HG02571 (cell line): ENCODE measurements around the gene ACLY.
"Not testable (repeated sequence)": the region's sequence is repeated elsewhere in the genome, so short reads cannot be mapped to it uniquely, and the experiment has no call there.

Experiments used
- ATAC-seq: cut with Tn5 transposase; IDR thresholded peaks from one replicate; pipeline ENCODE4 v1.9.1; 2021; ENCODE audit warnings: mild to moderate bottlenecking, moderate library complexity; ENCODE audit not compliant: unreplicated experiment

The ACLY gene

DNA sequence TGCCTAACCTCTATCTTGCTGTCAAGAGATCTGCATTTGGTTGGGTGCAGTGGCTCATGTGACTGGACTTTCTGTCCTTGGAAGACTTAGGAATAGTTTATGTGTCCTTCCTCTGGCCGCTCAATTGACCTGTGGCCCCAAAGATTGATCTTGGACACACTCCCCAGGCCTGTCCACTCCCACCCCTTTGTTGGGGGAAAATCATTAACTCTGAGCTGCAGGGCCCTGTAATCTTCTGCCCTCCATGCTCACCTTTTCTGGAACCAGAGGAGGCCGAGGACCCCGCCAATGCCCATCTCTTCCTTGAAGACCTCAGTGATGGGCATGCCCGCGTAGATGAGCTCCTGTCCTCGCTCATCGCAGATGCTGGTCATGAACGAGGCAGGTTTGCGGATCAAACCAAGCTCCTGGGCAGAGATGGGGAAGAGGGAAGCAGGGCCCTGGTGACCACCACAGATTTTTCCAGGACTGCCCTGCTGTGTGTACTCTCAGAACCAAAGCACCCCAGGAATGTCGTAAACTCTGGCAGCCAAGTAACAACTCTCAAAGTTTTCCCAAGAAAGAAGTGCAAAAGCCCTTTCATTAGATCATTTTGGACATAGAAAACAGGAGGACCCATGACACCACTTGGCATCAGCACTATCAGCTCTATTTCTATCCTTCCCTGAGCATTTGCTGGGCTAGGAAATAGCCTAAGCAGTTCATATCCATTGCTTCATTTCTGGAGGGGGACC lies 45.0 kb downstream of the ACLY start:
- no peak for ATAC-seq

- no peak for ATAC-seq
Observed at GRCh38 chr17:41871789-41872188, 47.0 kb downstream of the ACLY start.

DNA sequence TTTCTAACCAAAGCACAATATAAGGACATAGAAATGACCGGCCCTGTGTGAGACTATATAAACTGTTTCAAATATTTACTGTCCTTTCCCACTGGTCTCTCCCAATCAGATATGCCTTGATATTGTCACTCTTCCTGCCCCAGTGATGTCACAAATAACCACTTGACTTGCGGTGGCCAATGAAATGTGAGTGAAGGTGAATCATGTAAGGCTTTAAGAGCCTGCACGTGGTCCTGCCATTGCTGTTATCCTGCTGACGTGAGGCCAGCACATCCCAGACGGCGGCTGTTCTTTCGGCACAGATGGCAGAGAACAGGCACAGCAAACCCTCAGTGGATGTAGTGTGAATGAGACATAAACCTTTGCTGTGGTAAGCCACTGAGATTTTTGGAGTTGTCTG lies 48.1 kb downstream of the ACLY start:
- no peak for ATAC-seq

DNA sequence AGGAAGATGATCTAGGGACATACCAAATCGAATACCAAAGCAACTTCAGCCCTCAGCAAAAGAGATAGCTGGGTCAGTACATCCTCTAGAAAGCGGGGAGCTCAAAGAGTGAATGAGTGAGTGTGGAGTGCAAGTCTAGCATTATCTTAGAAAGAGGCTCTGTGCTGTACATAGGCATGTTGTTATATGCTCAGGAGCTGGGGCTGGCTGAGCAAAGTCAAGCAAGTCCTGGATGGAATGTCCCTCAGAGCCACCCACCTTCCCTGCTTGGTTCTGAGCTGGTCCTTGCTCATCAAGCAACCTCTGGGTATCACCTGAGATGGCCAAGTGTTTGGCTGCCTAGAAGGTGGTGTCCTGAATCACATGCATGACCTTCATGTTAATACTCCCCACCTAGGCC lies 48.7 kb downstream of the ACLY start:
- ATAC-seq = no peak

DNA sequence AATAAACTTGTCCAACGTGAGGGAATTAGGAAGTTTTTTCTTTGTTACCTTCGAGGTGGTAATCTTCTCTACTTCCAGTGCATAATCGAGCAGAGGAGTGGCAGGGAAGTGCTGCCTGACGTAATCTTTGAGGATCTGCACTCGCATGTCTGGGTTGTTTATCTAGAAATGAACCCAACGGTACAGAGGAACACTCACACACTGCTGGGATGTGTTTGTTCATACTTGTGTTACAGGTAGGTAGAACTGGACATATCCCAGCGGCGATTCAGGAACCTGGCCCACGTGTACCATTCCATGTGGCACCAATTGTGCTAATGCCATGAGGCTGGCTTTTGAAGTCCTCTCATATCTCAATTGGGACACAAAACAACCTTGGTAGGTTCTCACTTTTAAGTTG lies 49.3 kb downstream of the ACLY start:
- ATAC-seq = no peak

- ATAC-seq = no peak
Observed at GRCh38 chr17:41868568-41868967, 50.2 kb downstream of the ACLY start.

DNA sequence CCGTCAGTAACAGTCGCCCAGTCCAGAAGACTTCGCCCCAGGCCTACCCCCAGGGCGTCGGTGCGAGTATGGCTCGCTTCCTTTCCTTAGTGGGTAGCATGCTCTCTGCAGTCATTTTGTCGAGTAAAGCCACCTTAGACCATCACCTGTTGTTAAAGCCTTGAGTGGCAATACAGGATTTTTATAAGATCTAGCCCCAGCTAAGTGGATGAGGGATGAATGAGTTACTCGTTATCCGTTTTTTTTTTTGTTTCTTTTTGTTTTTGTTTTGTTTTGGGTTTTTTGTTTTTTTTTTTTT lies 53.2 kb downstream of the ACLY start:
- ATAC-seq = no peak

DNA sequence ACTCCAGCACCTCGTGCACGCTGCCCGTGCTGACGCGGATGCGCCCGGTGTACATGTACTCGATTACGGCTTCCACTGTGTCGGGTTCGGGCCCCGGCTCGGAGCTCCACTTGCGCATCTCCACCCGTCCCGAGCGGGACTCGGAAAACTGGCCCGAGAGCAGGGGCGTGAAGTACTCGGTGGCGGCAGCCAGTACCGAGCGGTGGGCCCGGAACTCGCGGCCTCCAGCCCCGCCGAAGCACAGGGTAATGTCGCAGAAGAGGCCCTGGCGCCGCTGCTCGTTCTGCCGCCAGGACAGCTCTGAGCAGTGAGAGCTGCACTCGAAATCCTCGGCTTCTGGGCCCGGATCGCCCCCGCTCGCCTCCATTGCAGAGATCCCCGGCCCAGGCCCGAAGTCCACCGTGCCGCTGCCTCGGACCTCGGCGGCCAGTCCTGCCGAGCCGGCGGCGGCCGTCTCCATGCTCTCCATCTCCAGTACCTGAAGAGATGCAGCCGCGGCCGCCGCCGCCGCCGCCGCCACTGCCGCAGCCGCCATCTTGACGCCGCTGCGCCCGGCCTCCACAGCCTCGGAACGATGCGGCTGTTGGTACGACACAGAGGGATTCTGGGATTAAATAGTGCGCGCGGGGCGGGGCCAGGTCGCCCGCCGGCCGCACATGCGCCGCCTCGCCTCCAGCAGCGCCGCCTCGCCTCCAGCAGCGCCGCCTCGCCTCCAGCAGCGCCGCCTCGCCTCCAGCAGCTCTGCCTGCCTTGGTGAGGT lies 53.7 kb downstream of the ACLY start, which contains the start of gene KLHL11:
Gene KLHL11 (minus strand): TSS at position 588 of the 760 bp plus-strand sequence. CDS start 53 bp downstream, at position 535.
- peak; percentile 89 for ATAC-seq

GRCh38 chr17:41864498-41864835 lies 54.3 kb downstream of the ACLY start:
- peak; percentile 23 for ATAC-seq

- no peak for ATAC-seq
Observed at GRCh38 chr17:41863074-41863848, 55.5 kb downstream of the ACLY start.

GRCh38 chr17:41860254-41860931 lies 58.4 kb downstream of the ACLY start:
- ATAC-seq = no peak

DNA sequence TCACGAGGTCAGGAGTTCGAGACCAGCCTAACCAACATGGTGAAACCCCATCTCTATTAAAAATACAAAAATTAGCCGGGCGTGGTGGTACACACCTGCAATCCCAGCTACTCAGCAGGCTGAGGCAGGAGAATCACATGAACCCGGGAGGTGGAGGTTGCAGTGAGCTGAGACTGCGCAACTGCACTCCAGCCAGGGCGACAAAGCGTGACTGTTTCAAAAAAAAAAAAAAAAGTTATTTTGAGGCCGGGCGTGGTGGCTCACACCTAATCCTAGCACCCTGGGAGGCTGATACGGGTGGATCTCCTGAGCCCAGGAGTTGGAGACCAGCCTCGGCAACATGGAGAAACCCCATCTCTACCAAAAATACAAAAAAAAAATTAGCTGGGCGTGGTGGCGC lies 67.4 kb downstream of the ACLY start:
- ATAC-seq = not testable (repeated sequence)

DNA sequence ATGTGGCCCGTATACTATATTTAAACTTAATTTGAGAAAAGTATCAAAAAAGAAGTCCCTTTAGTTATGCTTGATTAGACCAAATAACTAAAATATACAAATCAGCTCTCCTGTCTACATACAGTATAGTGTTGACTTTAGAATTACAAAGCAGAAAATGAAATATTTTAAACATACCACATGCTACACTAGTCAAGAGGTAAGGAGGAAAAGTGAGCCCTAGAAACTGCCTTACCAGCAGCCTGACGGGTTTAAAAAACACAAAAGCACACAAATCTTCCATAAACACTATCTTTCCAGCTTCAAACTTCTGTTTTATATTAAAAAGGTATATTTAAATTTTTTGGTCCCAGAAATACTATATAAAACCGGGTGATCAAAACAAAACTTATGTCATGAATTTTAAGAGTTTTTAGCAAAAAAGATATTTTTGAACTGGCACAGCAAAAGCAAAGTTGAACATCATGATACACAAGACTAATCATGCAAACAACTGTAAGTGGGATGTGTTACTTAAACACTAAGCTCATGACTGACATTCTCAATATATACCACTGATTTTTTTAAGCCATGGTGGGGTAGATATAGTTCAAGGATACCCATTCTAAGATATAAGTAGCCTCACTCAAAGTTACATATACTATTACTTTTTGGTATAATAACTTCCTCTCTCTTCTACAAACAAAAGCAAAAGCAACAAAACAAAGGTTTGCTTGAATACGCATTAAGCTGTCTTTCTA lies 69.3 kb downstream of the ACLY start:
- no peak for ATAC-seq

DNA sequence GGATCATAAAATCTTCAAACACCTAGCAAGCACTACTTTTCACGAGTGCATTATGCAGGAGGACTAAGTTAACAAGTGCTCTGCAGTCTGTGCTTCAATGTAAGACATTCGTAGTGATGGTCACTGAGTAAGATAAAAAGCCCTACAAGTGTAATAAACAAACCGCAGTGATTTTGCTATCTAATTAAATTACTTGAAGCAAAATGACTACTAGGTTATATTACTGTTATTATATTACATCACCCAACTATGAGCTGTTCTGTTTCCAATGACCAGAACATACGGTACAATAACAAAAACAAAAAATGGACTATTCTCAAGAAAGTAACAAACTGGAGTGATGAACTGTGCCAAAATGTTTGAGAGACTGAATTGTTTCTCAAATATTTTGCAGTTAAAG lies 70.0 kb downstream of the ACLY start:
- no peak for ATAC-seq

- no peak for ATAC-seq
Observed at GRCh38 chr17:41844971-41845370, 73.8 kb downstream of the ACLY start.

DNA sequence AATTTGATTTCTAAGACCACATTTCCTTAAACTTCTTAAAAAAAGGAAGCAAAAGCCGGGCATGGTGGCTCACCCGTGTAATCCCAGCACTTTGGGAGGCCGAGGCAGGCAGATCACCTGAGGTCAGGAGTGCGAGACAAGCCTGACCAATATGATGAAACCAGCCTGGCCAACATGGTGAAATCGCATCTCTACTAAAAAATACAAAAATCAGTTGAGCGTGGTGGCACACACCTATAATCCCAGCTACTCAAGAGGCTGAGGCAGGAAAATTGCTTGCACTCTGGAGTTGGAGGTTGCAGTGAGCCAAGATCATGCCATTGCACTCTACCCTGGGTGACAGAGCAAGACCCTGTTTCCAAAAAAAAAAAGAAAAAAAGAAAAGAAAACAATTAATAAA lies 78.0 kb downstream of the ACLY start:
- not testable (repeated sequence) for ATAC-seq

DNA sequence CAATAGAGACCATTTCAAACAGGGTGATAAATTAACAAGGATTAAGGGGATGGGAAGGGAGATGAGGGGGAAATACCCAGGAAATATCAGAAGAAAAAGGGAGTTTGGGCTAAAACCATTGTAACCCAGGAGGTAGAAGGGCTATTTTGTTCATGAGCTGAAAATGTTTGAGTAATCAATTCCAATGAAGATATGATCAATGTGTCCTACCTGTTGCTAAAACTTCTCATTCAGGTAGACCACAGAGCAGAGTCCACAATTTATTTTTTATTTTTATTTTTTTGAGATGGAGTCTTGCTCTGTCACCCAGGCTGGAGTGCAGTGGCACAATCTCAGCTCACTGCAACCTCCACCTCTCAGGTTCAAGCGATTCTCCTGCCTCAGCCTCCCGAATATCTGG lies 79.3 kb downstream of the ACLY start:
- not testable (repeated sequence) for ATAC-seq

- no peak for ATAC-seq
Observed at GRCh38 chr17:41837761-41838538, 80.8 kb downstream of the ACLY start, which contains the start of gene KLHL10. Gene KLHL10, plus strand, starts transcription at chr17:41837825. Its CDS starts 108 bp downstream, at chr17:41837933.

DNA sequence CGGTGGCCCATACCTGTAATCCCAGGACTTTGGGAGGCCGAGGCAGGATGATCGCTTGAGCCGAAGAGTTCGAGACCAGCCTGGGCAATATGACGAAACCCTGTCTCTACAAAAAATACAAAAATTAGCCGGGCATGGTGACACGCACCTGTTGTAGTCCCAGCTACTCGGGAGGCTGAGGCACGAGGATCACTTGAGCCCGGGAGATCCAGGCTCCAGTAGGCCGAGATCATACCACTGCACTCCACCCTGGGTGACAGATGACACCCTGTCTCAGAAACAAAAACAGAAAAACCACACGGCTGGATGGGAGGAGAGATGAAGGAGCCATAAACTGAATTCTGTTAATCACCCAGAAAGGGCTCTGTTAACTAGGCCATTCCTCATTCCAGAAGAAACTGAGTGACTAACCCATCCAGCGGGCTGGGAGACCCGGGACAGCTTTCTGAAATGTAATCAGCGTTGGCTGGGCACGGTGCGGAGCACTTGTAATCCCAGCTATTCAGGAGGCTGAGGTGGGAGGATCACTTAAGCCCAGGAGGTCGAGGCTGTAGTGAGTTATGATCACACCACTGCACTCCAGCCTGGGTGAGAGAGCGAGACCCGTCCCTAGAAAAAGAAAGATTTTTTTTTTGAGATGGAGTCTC lies 82.1 kb downstream of the ACLY start:
- ATAC-seq = no peak
